VCaP (cell line): ENCODE measurements around the gene TPST2.

Experiments used
- H3K27ac ChIP-seq: fragments of 450-650 bp; 2 replicates; pipeline ENCODE4 v1.5.1; 2017
- TF ChIP-seq, protein P1 (sequence below): fragments of 450-650 bp; conservative IDR thresholded peaks from 2 replicates; pipeline ENCODE4 v1.5.1; 2017; ENCODE audit warnings: mild to moderate bottlenecking, moderate library complexity

The TPST2 gene

DNA sequence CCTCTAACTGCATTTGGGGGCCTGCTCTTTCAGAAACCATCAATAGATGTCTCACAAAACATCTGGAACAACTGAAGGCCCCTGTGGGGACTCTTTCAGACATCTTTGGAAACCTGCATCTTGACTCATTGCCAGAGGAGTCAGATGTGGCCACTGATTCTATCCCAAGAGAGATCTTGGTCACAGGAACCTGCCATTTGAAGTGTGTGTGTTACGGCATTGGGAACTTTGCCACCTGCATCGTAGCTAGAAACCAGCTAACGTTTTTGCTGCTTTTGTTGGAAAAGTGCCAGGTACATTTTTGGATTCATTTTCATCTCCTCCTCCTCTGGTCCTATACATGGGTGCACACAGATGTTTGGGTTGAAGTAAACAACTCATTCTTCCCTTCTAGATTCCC is 101.9 kb downstream of the TPST2 start:
- no peak overlapping the region for H3K27ac ChIP-seq
- TF ChIP-seq, protein P1, sequence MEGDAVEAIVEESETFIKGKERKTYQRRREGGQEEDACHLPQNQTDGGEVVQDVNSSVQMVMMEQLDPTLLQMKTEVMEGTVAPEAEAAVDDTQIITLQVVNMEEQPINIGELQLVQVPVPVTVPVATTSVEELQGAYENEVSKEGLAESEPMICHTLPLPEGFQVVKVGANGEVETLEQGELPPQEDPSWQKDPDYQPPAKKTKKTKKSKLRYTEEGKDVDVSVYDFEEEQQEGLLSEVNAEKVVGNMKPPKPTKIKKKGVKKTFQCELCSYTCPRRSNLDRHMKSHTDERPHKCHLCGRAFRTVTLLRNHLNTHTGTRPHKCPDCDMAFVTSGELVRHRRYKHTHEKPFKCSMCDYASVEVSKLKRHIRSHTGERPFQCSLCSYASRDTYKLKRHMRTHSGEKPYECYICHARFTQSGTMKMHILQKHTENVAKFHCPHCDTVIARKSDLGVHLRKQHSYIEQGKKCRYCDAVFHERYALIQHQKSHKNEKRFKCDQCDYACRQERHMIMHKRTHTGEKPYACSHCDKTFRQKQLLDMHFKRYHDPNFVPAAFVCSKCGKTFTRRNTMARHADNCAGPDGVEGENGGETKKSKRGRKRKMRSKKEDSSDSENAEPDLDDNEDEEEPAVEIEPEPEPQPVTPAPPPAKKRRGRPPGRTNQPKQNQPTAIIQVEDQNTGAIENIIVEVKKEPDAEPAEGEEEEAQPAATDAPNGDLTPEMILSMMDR, result no peak

GRCh38 chr22:26486394-26486793 is 103.5 kb downstream of the TPST2 start:
- TF ChIP-seq, protein P1, result no peak
- H3K27ac ChIP-seq, result no peak overlapping the region

GRCh38 chr22:26485806-26486390 is 104.0 kb downstream of the TPST2 start:
- no peak overlapping the region for H3K27ac ChIP-seq
- TF ChIP-seq, protein P1, result no peak

GRCh38 chr22:26485013-26485412 is 104.9 kb downstream of the TPST2 start:
- no peak overlapping the region; the same call in 1 of the 2 replicates for H3K27ac ChIP-seq
- TF ChIP-seq, protein P1, result no peak

GRCh38 chr22:26484360-26484706 is 105.6 kb downstream of the TPST2 start:
- TF ChIP-seq, protein P1, result no peak
- H3K27ac ChIP-seq, result peak overlapping the region; percentile 89

GRCh38 chr22:26483439-26484359 is 106.2 kb downstream of the TPST2 start, which contains the start of the genes HPS4 and SRRD:
TSS of gene HPS4 (minus strand) at chr22:26483783. CDS start at chr22:26481762, 2,021 bp downstream.
TSS of gene SRRD (plus strand) at chr22:26483877. CDS start at chr22:26483891, 14 bp downstream.
- TF ChIP-seq, protein P1, result no peak
- peak within 1 kb of the TSS; percentile 89 for H3K27ac ChIP-seq

GRCh38 chr22:26483043-26483438 is 106.9 kb downstream of the TPST2 start:
- peak overlapping the region; percentile 89 for H3K27ac ChIP-seq
- TF ChIP-seq, protein P1, result no peak
